Jurkat, Clone E6-1 (cell line): ENCODE measurements around the gene IGFN1.
"Not testable (repeated sequence)": the region's sequence is repeated elsewhere in the genome, so short reads cannot be mapped to it uniquely, and the experiment has no call there.

Source experiments
- DNase-seq: peaks from one replicate; pipeline ENCODE4 v3.0.0-alpha.2; 2011; ENCODE audit warnings: low read depth, low spot score
- H3K4me3 ChIP-seq: 2 replicates; pipeline ENCODE4 v1.5.1; 2011; ENCODE audit warnings: mild to moderate bottlenecking, low read length, control low read depth, moderate library complexity

IGFN1 gene

GRCh38 chr1:201255479-201256362 lies 65.1 kb downstream of the IGFN1 start:
- DNase-seq = no peak
- H3K4me3 ChIP-seq = no peak overlapping the region

GRCh38 chr1:201258132-201258531 lies 67.5 kb downstream of the IGFN1 start:
- not testable (repeated sequence) for DNase-seq, H3K4me3 ChIP-seq

GRCh38 chr1:201258763-201259230 lies 68.2 kb downstream of the IGFN1 start:
- DNase-seq = no peak
- no peak overlapping the region for H3K4me3 ChIP-seq

DNA sequence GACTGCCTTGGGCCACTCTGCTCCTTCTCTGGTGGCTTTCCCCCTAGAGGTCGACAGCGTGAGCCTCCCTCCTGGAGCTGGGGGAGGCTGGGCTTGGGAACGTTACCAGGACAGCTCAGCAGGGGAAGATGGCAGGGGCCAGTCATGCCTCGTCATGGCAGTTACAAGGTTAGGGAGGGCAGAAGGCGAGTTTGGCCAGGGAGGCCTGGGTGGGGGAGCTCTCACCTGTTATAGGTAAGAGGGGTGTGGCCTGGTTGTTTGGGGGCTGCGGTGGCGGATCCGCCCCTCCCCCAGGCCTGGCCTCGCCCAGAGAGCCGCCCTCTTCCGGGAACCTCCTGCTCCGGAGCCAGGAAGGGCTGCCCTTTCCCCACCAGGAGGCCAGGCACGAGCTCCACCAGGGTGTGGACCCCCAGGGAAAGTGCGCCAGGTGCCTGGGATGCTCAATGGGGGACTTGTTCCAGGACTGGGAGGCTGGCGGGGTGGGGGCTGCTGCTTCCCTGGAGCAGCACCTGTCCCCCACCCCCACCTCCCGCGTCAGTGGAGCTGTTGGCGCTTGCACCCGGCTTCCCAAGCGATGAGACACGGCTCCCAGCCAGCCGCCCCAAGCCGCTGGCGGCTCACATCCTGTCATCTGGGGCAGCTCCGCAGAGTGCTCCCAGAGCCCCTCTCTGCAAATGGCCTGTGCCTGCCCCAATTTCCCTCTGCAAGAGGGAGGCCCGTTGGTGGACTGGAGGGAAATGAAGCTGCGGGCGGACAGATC lies 69.0 kb downstream of the IGFN1 start:
- H3K4me3 ChIP-seq = no peak overlapping the region
- DNase-seq = no peak

GRCh38 chr1:201260236-201260590 lies 69.6 kb downstream of the IGFN1 start:
- no peak for DNase-seq
- no peak overlapping the region for H3K4me3 ChIP-seq

GRCh38 chr1:201260648-201261311 lies 70.2 kb downstream of the IGFN1 start:
- no peak for DNase-seq
- no peak overlapping the region for H3K4me3 ChIP-seq

DNA sequence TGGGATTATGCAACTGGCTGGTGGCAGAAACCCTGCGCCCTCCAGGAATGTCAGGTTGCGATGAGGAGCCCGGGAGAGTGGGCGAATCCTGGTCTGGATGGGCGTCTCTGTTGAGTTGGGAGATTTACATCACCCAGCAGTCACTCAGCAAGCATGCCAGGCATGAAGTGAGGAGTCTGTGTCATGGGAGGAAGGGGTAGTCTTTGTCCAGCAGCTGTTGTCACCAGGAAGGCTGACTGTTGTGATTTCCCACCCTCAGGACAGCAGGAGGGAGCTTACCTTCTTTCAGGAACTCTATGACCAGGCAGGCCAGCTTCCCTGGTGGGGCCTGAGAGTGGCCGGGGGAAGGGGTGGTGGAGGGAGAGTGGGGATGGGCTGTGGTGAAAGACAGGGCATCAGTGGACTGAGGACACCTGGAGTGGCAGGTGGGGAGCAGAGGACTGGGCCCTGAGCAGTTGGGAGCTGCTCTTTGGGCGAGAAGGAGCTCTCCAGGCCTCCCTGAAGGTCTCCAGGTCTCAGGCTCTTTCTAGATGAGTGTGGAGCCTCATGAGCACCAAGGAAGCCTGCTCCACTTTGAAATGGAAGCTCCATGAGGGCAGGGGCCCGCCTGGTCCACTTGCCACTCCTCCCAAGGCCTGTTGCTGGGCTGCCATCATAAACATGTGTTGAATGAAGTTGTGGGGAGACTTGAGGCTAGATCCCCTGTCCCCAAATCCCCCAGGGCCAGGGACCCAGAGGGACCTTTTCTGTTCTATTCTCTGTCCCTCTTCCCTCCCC lies 71.3 kb downstream of the IGFN1 start:
- no peak for DNase-seq

GRCh38 chr1:201262963-201263608 lies 72.5 kb downstream of the IGFN1 start:
- H3K4me3 ChIP-seq = no peak overlapping the region
- no peak for DNase-seq

More for the DNA sequence above, 71.3 kb downstream of the IGFN1 start:
- H3K4me3 ChIP-seq = no peak overlapping the region

DNA sequence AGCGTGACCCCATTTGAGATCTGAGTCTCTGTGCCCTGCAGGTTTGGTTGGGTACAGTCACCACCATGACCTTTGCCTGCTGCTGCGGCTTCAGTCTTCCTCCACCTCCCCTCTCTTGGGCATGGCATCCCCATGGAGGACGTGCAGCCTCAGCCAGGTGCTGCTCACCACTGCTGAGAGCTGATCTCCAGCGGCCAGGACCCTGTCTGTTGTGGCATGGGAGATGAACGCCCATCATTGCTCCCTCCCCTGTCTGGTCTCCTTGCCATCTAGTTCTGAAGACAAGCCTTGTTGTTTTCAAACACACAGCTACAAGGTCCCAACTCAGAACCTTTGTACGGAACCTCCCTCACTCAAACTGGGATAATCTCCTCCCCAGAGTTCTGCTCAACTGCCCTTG lies 73.4 kb downstream of the IGFN1 start:
- no peak for DNase-seq
- no peak overlapping the region for H3K4me3 ChIP-seq

DNA sequence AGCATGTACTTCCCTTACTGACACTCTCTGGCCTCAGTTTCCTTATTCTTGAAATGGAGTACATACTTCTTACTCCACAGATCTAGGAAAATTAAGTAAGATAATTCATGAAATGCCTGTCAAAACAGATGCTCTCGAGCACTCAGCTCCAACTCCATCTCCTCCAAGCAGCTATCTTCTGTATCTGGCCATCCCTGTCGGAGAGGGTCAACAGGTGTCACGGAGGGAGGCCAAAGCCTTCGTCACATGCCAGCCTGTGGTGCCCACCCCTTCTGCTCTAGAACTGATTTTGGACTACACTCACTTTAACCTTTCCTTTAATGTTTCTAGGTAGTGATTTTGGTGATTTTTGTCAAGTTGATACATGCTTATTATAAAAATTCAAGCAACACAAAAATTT lies 73.9 kb downstream of the IGFN1 start:
- no peak overlapping the region for H3K4me3 ChIP-seq
- no peak for DNase-seq

GRCh38 chr1:201265756-201266155 lies 75.1 kb downstream of the IGFN1 start:
- no peak overlapping the region for H3K4me3 ChIP-seq
- DNase-seq = no peak

GRCh38 chr1:201266276-201266675 lies 75.7 kb downstream of the IGFN1 start:
- no peak for DNase-seq
- H3K4me3 ChIP-seq = no peak overlapping the region

DNA sequence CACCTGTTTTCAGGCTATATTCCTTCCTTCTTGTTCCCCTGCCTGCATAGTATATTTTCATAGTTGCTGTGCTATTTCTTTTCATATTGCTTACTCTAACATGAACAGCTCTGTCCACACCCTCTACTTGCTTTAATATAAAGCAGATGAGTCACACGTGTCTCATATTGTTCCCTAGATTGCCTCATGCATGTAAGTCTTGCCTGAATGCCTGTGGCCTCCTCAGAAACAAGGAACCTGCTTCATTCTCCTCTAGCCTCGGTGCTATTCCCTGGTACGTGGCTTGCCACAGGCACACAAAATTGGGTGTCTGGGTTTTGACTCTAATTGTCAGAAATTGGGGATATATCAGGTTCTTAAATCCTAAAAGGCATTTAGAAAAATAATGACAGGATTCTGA lies 76.2 kb downstream of the IGFN1 start:
- DNase-seq = no peak
- H3K4me3 ChIP-seq = no peak overlapping the region

GRCh38 chr1:201267481-201268229 lies 77.0 kb downstream of the IGFN1 start:
- no peak overlapping the region for H3K4me3 ChIP-seq
- DNase-seq = no peak

DNA sequence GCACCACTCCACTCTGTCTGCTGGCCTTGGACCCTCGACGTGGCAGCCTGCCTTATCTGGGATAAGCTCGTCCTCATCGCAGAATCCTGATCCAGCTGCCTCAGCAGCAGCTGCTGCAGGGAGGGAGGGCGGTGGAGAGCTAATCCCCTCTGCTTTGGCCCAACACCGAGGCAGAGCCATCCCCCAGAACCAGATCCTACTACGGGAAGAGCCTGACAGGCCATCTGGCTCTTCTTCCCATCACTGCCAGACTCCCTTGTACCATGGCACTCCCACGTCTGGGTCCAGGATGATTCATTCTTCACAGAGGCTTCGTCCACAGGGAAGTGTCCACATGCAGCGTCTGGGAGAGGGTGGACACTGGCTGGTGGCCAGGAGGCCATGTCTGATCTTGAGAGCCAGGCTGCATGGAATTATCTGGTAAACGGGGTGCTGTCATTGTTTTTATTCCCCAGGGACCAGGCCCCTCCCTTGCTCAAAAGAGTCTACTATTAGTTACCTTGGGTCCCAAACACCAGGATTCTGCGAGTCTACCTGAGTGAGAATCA lies 78.1 kb downstream of the IGFN1 start:
- DNase-seq = no peak
- no peak overlapping the region for H3K4me3 ChIP-seq

GRCh38 chr1:201269281-201269680 lies 78.7 kb downstream of the IGFN1 start:
- H3K4me3 ChIP-seq = no peak overlapping the region
- no peak for DNase-seq

DNA sequence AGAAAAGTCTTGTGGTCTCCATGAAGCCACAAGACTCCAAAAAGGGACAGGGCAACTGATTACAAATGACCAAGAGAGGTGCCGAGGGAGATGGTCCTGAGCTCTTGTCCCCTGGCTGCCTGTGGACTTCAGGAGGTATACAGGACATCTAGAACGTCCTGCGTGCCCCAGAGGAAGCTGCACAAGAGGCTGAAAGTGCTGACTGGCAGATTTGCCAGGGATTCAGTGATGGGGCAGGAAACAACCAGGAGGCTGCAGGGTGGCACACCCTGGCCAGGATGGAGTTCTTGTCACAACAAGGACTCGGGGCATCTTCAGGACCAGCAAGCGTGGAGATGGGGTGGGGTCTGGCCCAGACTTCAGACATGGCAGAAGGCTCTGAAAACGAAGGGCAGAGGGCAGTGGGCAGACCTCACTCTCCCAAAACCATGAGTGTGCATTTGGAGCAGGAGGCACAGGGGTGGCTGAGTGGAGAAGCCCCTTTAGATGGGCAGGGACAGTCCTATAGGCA lies 79.3 kb downstream of the IGFN1 start:
- no peak for DNase-seq
- H3K4me3 ChIP-seq = no peak overlapping the region
